HL-60 (cell line): ENCODE data around the gene RAB26.

Experiments
- CTCF ChIP-seq: IDR thresholded peaks from one replicate; pipeline ENCODE4 v1.5.1; 2011; ENCODE audit warnings: low read length, control low read depth, inconsistent platforms; ENCODE audit not compliant: insufficient read depth
- POLR2AphosphoS5 ChIP-seq: IDR thresholded peaks from 2 replicates; pipeline ENCODE4 v1.6.1; 2012; ENCODE audit warnings: low read depth

- TF ChIP-seq POLR2AphosphoS5: no peak
- TF ChIP-seq CTCF: no peak
Measured at GRCh38 chr16:2157480-2158261, 9.2 kb downstream of the RAB26 start.
